Transverse colon (tissue), 4 donors: ENCODE measurements around the gene ZBTB46.

Source experiments
- EP300 ChIP-seq: sonication (generic); formaldehyde crosslinking; IDR thresholded peaks from one replicate; pipeline ENCODE4 v1.6.1; 2017; ENCODE audit warnings: antibody characterized with exemption, low read depth
- POLR2A ChIP-seq: fragments of 450-650 bp; IDR thresholded peaks from one replicate; pipeline ENCODE4 v1.6.1; 2016; ENCODE audit warnings: antibody characterized with exemption, mild to moderate bottlenecking, moderate library complexity
- POLR2AphosphoS5 ChIP-seq, 3 donors: sonication (generic); formaldehyde crosslinking; IDR thresholded peaks; one replicate each; pipeline ENCODE4 v1.6.1; 2016; ENCODE audit warnings: antibody characterized with exemption in 3 of 3
- TF ChIP-seq, protein P1 (sequence below), 5 experiments: fragments of 200-600 bp in 3 of 5; fragments of 450-650 bp in 2 of 5; sonication (generic) in 3 of 5; IDR thresholded peaks; 1 replicate in 2 of 5; 2 replicates in 3 of 5; pipeline ENCODE4 v1.5.1; 2016 to 2017; ENCODE audit warnings: antibody characterized with exemption in 5 of 5, inconsistent platforms in 3 of 5, mild to moderate bottlenecking in 2 of 5, moderate library complexity in 1 of 5

GRCh38 chr20:63814891-63815614, 16.0 kb downstream of the ZBTB46 start:
- TF ChIP-seq, protein P1, sequence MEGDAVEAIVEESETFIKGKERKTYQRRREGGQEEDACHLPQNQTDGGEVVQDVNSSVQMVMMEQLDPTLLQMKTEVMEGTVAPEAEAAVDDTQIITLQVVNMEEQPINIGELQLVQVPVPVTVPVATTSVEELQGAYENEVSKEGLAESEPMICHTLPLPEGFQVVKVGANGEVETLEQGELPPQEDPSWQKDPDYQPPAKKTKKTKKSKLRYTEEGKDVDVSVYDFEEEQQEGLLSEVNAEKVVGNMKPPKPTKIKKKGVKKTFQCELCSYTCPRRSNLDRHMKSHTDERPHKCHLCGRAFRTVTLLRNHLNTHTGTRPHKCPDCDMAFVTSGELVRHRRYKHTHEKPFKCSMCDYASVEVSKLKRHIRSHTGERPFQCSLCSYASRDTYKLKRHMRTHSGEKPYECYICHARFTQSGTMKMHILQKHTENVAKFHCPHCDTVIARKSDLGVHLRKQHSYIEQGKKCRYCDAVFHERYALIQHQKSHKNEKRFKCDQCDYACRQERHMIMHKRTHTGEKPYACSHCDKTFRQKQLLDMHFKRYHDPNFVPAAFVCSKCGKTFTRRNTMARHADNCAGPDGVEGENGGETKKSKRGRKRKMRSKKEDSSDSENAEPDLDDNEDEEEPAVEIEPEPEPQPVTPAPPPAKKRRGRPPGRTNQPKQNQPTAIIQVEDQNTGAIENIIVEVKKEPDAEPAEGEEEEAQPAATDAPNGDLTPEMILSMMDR (IDR thresholded peaks at IDR 0.05): no peak
- TF ChIP-seq POLR2AphosphoS5 (IDR thresholded peaks at IDR 0.05): no peak
- TF ChIP-seq POLR2A: no peak
- TF ChIP-seq EP300: no peak
